HG03280 (cell line): ENCODE data around the gene BIRC5.

ENCODE experiments used
- ATAC-seq: cut with Tn5 transposase; IDR thresholded peaks from one replicate; pipeline ENCODE4 v1.9.1; 2021; ENCODE audit warnings: mild to moderate bottlenecking, moderate library complexity; ENCODE audit not compliant: unreplicated experiment

The BIRC5 gene

DNA sequence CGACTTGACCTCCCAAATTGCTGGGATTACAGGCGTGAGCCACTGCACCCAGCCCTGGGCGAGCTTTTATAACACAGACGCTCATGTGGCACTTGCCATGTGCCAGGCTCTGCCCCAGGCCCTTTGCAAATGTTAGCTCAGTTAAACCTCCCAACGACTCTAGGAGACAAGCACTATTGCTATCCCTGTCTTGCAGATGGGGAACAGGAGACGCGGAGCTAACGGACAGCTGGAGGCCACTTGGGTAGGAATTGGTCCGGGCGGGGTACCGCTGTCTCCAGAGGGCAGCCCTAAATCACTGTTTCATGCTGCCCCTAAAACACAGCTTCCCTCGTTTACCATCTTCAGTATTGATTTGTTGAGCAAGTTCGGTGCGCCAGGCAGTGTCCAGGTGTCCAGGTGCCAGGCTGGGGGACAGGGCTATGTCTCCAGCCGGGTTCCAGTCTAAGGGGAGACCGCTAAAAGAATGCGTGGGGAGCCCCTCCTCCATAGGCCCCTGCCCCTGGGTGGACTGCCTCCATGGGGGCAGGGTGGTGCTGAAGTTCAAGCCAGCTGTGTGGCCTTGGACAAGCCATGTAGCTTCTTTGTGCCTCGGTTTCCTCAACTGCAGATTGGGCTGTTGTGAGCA, 41.1 kb downstream of the BIRC5 start:
- no peak for ATAC-seq

DNA sequence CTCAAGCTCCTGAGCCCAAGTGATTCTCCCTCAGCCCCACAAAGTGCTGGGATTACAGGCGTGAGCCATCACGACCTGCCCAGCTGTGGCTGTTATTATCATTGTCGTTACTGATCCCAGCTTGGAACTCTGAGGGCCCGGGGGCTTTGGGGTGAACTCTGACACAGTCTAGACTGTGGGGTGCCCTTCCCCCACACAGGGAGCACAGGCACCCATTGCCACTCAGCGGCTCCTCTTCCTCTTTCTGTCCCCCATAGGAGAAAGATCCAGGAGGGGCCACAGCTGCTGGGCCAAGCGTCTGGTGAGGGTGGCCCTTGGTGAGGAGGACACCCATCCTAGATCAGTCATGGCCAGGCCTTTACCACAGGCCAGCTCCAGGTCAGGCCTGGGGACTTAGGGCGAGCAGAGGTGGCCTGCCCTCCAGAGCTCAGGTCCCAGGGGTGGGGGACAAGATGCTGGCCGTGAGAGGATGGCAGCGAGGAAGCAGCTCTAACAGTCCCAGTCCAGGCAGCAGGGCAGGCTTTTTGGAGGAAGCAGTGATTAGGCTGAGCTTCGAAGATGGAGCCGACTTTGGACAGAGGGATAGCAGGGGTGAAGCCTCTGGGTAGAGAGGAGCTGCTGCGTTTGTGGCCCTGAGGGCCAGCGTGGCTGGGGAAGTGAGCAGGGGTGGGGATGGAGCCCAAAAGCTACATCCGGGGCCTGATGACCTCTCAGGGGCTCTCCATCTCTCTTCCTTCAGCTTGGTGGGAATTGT, 42.1 kb downstream of the BIRC5 start:
- no peak for ATAC-seq

DNA sequence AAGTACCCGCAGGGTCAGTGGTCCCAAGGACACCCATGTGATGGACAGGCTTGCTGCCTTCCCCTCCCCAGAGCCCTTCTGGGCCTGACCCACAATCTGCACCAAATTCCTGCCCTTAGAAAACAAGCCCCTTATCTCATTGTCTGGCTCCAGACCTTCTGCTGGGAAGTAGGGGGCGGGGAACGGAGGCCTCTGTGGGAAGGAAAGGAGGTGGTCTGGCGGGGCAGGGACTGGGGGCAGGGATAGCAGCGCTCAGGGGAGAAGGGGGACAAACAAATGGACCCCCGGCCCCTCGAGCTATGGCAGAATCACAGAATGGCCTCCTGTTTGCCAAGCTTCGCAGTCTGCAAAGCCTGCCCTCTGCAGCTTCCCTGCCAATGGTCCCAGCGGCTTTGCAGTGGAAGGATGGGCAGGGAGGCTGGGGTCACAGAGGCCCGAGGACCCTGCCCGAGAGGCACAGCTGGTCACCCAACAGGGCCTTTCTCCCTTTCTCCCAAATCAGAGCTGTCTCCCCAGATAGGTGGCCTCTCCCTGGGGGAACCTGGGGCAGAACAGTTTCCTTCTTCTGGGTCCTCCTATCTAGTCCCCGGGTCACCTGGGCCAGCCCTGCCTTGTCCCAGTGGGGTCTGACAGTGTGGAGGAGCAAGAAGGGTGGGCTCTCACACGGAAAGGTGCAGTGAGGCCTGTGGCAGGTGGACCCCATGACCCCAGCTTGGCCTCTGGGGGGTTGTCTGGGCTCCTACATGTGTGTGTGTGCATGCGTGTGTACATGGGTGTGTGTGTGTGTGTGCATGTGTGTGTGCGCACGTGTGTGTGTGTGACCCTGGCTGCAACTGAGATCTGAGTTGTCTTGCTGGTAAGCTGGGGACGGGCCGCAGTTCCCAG, 42.9 kb downstream of the BIRC5 start:
- no peak for ATAC-seq

DNA sequence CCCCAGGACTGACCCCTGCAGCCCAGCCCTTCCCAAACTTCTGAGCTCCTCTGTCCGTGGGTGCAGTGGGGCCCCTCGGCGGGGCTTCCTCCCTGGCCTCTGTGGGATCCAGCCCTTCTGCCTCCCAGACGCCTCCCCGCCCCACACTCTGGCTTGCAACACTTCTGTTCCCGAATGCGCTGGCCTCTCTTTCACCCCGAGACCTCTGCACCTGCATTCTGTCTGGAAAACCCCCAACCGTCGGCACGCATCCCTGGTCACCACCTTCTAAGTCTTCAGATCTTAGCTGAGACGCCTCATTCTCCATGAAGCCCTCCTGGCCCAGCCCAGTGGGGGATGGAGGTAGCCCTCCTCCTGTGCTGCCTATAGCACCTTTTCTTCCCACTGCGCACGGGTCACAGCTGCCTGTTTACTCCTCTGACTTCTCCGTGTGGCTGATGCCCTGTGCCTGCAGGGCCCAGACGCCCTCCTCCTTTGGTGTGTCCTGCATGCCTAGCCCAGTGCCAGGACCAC, 43.8 kb downstream of the BIRC5 start:
- ATAC-seq: no peak

DNA sequence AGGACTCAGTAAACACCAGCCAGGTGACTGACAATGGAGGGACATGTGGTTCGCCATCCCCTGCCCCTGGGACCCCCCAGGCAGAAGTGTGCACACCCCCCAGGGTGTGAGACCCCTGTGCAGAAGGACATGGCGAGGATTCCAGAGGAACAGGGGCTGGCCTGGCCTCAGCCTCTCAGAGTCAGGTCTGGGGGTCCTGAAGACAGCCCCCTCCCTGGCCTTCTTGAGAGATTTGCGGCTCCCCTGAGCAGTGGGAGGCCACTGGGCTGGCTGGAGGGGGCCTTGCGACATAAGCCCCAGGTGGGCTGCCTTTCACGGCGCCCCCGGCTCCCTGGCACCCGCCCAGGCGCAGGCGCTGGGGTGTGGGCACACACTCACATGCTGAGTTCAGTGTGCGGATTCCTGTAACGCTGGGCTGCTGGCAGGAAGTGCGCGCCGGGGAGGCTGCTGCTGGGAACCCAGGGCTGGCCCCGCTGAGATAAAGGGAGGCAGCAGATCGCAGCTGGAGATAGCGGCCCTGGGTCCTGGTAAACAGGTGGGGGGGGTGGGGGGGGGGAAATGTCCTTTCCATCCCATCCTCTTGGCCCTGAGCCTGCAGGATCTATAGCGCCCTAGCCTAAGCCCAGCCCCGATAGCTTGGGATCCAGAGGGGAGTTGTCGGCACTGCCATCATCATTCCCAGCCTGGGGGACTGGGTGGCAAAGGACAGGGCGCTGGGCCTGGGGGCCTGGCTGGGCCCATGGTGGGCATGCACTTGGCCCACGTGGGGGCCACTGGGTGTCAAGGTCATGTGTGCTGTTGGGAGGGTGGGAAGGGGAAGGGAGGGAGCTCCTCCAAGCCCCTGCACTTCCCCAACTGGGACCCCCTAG, 44.5 kb downstream of the BIRC5 start:
- ATAC-seq: no peak

DNA sequence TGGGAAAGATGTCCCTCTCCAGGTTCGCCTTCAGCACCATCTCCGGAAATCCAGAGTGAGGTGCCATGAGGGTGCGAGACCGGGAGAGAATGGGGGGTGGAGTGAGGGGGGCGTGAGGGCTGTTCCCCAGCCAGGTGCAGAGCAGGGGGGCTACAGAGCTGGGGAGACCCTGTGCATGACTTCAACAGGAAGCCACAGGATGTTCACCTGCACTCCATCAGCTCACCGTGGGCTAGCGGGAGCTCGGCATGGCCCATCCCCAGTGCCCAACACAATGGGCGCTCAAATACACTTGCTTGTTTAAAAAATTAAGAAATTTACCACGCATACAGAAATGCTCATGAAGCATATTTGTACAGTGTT, 45.1 kb downstream of the BIRC5 start:
- ATAC-seq: no peak

DNA sequence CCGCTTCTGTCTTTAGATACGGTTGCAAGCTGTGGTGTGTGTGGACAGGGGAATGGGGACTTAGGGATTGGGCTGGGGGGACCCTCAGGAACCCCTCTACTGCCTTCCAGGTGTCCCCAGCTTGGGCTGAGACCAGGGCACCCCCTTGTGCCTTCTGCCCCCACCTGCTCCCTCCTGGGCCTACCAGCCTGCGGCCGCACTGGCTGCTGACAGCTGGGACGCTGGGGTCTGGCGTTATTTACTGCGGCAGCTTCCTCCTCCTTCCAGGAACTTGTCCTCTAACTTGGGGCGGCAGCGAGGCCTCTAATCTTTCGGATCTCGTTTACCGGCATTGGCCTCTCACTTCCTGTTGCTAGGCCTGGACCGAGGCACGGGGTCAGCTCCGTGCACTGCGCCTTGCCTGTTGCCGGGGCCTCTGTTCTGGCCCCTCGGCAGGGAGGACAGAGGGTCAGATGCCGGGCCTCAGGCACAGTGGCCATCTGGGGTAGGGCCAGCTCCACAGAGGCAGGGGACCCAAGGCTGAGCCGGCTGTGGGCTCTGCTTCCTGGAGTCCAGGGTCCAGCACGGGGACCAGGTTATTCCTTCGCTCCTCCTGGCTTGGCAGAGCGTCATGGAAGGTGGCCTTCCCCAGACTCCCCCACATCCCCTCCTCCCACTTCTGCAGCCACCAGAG, 49.1 kb downstream of the BIRC5 start:
- ATAC-seq: no peak

DNA sequence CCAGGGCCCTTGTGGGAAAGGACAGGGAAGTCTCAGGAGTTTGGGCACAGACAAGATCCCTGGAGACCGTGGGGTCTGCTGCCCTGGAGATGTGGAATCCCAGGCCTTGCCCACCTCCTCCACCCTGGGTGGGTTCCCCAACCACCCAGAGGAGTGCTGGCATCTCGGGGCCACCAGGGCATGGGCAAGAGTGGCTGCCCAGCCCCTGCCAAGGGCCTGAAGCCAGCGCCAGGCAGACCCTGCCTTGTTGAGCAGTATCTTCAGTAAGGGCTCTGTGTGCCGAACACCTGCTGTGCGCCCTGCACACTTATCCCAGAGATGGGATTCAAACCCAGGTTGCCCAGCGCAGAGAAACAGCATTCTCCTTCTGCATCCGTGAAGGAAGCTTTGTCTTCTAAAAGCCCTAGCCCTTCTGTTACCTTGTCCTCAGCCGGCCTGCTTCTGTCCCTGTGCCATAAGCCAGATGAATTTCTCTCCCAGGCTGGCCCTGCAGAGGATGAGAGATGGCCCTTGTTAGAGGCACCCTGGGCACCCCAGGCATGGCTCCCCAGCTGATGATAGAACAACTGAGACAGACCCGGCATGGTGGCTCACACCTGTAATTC, 49.8 kb downstream of the BIRC5 start:
- ATAC-seq: no peak

DNA sequence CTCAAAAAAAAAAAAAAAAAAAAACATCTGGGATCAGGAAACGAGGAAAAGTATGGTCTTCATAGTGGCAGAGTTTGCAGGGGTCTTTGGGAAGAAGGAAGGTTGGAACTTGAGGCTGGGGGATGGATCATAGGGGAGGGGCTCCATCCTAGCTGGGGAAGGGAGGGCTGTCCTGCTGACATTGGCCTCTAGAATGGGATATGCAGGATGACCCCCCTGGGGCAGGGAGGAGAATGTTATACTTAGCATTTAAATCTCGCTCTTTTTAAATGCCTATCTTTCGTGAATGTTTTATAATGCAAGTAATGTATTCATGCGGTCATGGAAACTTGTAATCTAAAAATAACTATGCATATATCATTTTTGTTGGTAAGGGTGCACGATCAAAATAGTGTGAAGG, 50.5 kb downstream of the BIRC5 start:
- ATAC-seq: no peak

DNA sequence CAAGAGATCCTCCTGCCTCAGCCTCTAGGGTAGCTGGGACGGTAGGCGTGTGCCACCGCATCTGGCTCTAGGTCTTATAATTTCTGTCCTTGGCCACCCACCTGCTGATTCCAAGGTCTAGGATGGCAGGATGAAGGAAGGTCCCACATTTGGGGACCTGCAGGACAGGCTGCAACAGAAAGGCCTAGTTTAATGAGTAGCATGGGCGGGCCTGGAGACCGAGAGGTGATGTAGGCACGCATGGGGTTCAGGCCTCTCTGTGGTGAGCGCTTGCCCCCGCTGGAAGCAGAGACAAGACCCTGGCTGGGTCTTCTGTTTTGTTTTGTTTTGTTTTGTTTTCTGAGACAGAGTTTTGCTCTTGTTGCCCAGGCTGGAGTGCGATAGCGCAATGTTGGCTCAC, 51.1 kb downstream of the BIRC5 start:
- ATAC-seq: no peak

DNA sequence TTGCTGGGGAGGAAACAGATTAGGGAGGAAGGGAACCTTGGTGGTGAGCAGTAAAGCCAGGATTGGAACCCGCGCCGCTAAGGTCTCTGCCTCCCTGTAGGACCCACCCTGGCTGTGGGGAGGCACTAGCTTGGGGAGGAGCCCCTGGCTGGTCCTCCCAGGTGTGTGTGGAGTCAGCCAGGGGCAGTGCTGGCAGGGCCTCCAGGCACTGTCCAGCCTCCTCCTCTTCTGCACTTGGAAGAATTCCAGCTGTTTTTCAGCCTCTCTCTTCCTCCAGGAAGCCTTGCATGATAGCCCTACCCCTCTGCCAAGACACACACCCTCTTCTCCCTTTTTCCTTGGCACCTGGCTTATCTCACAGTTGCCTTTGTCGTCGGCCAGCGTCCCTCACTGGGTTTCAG, 52.2 kb downstream of the BIRC5 start:
- ATAC-seq: no peak

DNA sequence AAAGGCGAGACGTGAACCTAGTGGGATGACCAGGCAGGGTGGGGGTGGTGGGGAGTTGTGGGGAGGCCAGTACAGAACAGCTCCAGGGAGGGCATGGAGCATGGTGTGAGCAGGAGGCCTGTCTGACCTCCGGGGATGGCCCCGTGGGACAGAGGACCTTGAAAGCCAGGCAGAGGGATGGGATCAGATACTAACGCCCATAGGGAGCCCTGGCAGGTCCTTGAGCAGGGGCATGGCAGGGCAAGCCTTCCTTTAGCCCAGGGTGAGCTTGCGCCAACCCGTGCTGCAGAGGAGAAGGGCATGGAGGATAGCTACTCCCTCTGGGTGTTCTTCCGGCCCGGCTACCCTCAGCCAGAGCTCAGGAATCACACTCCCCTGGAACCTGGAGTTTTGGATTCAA, 52.7 kb downstream of the BIRC5 start:
- no peak for ATAC-seq

DNA sequence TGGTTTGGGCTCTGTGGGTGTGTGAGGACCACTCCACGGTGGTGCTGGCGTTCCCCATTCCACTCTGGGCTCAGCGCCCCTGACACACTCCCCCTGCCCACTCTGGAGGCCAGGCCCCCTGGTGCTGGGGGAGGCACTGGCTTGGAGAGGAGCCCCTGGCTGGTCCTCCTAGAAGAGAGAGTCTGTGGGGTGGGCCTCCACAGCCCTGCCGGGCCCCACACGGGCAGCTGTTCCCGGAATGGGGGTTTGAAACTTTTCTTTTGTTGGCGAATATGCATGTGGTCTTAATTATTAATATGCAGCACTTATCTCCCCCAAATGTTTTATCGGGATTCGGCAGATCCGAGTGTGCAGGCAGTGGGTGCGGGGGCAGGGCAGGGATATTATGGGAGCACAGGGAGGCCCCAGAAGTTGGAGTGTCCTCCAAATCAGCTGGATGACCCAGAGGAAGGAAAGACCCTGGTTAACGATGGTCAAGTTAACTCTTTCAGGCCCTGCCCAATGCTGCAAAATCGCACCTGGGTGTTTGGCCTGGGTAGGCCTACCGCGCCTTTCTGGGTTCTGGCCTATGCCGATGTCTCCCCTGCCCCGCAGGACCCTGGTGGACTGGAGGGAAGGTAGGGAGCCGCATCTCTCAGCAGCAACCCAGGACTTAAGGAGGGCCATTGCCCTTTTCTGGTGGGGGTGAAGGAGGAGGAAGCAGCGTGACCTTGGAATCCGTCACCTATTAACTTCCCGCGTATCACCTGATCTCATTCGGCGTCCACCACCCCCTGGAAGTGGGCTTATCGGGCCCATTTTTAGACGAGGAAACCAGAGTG, 53.4 kb downstream of the BIRC5 start:
- no peak for ATAC-seq

DNA sequence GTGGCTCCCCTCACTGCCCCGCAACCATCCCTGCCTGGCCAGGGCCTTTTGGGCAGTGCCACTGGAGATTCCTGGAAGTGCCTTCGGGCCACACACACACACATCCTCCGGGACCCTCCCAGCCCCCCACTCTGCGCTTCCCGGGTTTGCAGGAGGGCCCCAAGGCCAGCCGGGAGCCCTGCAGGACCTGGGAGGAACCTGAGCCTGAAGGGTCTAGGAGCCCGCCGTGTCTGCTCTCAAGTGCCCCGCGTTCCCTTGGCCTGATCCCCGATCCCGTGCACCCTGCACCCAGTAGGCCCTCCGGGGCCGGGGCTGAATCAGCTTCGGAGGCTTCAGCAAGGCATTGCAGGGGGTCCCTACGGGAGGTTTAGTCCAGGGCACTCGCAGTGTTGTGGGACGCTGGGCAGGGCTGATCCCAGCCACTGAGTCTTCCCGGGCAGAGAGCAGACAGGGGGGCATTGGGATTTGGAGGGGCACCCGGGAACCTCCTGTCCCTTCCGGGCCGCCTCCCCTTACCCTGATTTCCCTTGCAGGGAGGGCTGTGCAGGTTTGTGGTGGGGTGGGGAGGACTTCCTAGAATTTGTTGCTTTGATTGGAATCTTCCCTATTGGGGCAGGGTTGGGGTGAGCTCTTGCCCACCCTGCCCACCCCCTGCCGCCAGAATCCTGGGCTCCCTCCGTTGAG, 54.3 kb downstream of the BIRC5 start:
- ATAC-seq: no peak

DNA sequence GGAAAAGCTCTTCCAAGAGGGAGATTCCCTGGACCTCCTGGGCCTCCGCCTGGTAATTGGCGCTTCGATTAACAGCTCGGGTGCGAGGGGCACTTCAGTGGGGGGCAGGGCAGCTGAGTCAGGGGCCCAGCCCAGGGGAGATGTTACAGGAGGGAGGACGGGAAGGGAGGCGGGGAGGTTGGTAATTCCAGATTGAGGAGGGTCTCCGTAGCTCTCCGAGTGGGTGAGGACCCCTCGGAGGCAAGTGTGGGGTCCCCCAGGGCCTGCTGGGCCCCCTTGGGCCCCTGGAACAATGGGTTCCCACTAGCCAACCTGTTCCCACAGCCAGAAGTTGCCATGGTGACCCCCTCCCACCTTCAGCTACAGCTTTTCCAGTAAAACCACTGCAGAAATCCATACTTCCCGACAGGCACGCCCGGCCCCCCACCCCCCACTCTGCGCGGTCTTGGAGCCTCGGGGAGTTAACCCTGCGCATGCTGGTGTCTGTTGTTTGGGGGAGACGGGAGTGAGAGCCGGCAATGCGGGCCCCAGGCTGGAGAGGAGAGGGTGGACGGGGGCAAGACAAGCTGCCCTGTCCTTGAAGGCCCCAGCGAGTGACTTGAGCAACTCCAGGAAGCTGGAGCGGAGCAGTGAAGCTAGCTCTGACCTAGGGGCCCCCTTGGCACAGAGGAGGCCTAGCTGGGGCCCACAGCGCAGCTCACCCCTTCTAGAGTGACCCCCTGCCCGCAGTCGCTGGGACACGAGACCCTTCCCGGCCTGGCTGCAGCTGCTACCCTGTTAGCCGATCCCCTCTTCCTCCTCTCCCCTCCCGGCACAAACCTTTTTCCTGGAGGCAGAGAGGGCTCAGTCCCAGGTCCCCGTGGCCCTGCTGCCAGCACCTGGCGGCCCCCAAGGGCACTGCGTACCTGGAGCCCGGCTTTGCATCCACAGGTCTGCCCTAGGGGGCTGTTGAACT, 55.2 kb downstream of the BIRC5 start:
- ATAC-seq: no peak

DNA sequence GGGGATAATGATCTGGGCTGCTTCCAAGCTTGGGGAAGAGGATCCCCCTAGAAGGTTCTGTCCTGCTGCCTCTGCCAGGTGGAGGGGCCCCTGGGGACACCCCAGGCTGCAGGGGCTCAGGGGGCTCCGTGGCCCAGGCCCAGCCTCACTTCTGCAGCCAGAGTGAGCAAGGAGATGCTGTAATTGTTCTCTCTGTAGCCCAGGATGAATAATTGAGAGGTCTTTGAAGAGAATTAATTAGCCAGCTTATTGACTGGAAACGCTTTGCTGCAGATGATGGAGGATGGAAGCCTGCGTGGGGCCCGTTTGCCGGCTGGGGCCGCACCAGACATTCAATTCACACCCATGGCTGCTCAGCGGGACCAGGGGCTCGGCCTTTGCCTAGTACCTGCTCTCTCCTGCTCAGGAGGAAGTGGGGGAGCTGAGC, 55.9 kb downstream of the BIRC5 start:
- no peak for ATAC-seq
